Erythroblast (primary cell): ENCODE results near the gene NDRG3.

Experiments used
- GATA1 ChIP-seq: IDR thresholded peaks from 2 replicates; pipeline ENCODE4 v1.6.1; 2011; ENCODE audit warnings: low read depth, mild to moderate bottlenecking, control low read depth, low read length, moderate library complexity
- POLR2A ChIP-seq: IDR thresholded peaks from 2 replicates; pipeline ENCODE4 v1.6.1; 2011; ENCODE audit warnings: mild to moderate bottlenecking, low read length

DNA sequence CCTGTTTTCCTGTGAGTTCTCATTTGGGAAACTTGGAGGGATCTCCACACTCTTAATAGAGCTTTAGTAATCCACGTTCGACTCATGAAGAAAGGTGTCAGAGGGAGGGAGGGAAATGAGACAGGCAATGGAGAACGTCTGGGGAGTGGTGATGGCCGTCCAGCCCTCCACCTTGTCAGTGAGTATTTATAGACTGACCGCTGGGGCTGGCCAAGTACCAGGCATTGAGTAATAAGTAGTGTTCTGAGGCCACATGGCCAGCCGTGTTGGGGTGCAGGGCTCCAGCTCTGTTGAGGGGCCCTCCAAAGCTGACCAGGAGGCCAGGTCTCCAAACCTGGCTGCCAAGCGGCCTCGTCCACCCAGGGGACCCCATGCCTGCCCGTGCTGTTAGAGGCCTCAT lies 39.0 kb upstream of the NDRG3 start:
- TF ChIP-seq POLR2A (no peak), GATA1 (no peak)
